HepG2 (cell line): ENCODE data around the gene CXCR5. TPM values are rescaled to one million over a fixed set of nuclear protein-coding genes. Genes with fewer than 3 reads are reported as not detected.

Experiments
- ATF1 ChIP-seq: IDR thresholded peaks from 2 replicates; pipeline ENCODE4 v1.6.1; 2016; ENCODE audit warnings: mild to moderate bottlenecking, control low read depth
- GMEB1 ChIP-seq: sonication (generic); formaldehyde crosslinking; IDR thresholded peaks from 2 replicates; pipeline ENCODE4 v1.5.1; 2020; ENCODE audit warnings: missing genetic modification reagents, mild to moderate bottlenecking, borderline replicate concordance
- GRHL1 ChIP-seq: sonication (generic); formaldehyde crosslinking; conservative IDR thresholded peaks from 2 replicates; pipeline ENCODE4 v1.8.0; 2022; ENCODE audit warnings: missing genetic modification reagents
- HNRNPUL1 ChIP-seq: fragments of 200-400 bp; formaldehyde crosslinking; IDR thresholded peaks from 2 replicates; pipeline ENCODE4 v1.6.1; 2017; ENCODE audit warnings: low read depth, mild to moderate bottlenecking, low read length, moderate library complexity
- ISX ChIP-seq: sonication (generic); formaldehyde crosslinking; conservative IDR thresholded peaks from 2 replicates; pipeline ENCODE4 v1.5.0; 2020; ENCODE audit warnings: missing genetic modification reagents
- NFE2L1 ChIP-seq: sonication (generic); formaldehyde crosslinking; IDR thresholded peaks from 2 replicates; pipeline ENCODE4 v1.4.0; 2020; ENCODE audit warnings: missing genetic modification reagents, mild to moderate bottlenecking, borderline replicate concordance
- PHF21A ChIP-seq: sonication (generic); formaldehyde crosslinking; IDR thresholded peaks from 2 replicates; pipeline ENCODE4 v1.5.0; 2020; ENCODE audit warnings: mild to moderate bottlenecking, missing genetic modification reagents
- POLR2AphosphoS5 ChIP-seq: IDR thresholded peaks from 2 replicates; pipeline ENCODE4 v1.6.1; 2012; ENCODE audit warnings: low read depth, low read length
- PRDM4 ChIP-seq: sonication (generic); formaldehyde crosslinking; IDR thresholded peaks from 2 replicates; pipeline ENCODE4 v1.9.0; 2021; ENCODE audit warnings: missing genetic modification reagents, borderline replicate concordance
- SMYD3 ChIP-seq: sonication (generic); formaldehyde crosslinking; IDR thresholded peaks from 2 replicates; pipeline ENCODE4 v1.8.1; 2023; ENCODE audit warnings: mild to moderate bottlenecking, missing genetic modification reagents
- ZFP36L1 ChIP-seq: sonication (generic); formaldehyde crosslinking; IDR thresholded peaks from 2 replicates; pipeline ENCODE4 v1.8.0; 2022; ENCODE audit warnings: mild to moderate bottlenecking, missing genetic modification reagents, moderate library complexity
- ZNF619 ChIP-seq: sonication (generic); formaldehyde crosslinking; IDR thresholded peaks from 2 replicates; pipeline ENCODE4 v1.4.0; 2020; ENCODE audit warnings: mild to moderate bottlenecking, missing genetic modification reagents
- ZNF724P ChIP-seq: sonication (generic); formaldehyde crosslinking; IDR thresholded peaks from 2 replicates; pipeline ENCODE4 v1.8.0; 2022; ENCODE audit warnings: missing genetic modification reagents, borderline replicate concordance
- ZNF773 ChIP-seq: sonication (generic); formaldehyde crosslinking; IDR thresholded peaks from 2 replicates; pipeline ENCODE4 v1.4.0; 2020; ENCODE audit warnings: missing genetic modification reagents, borderline replicate concordance
- ZNF878 ChIP-seq: sonication (generic); formaldehyde crosslinking; IDR thresholded peaks from 2 replicates; pipeline ENCODE4 v1.8.1; 2023; ENCODE audit warnings: mild to moderate bottlenecking, missing genetic modification reagents, moderate library complexity
- polyA plus RNA-seq, 8 experiments: library from polyadenylated mRNA; depleted of rRNA in 3 of 8; stranded (reverse) in 7 of 8; unstranded in 1 of 8; fragments of >200 nt; fragmentation: Illumina TruSeq in 4 of 8; extraction: Trizol in 4 of 8; gene quantifications; 2 replicates each; pipeline versions ENCODE4 v1.2.1 to v1.2.3, GENCODE V29; 2011 to 2016; ENCODE audit warnings: low read depth in 4 of 8, missing spikeins in 1 of 8, mixed read lengths in 1 of 8; ENCODE audit not compliant: insufficient read depth in 1 of 8
- total RNA-seq, 5 experiments: library from RNA; depleted of rRNA; stranded (reverse); fragments of >200 nt; fragmentation: Illumina TruSeq; extraction: Trizol; gene quantifications; 2 replicates each; pipeline ENCODE4 v1.2.3, GENCODE V29; 2016; ENCODE audit warnings: low read depth in 1 of 5
- TF ChIP-seq, protein P1 (sequence below): sonication (generic); formaldehyde crosslinking; IDR thresholded peaks from 2 replicates; pipeline ENCODE4 v1.8.1; 2023; ENCODE audit warnings: mild to moderate bottlenecking, inconsistent platforms, moderate library complexity, missing genetic modification reagents, borderline replicate concordance
- TF ChIP-seq, protein P2 (sequence below): sonication (generic); formaldehyde crosslinking; IDR thresholded peaks from 2 replicates; pipeline ENCODE4 v1.4.0; 2020; ENCODE audit warnings: mild to moderate bottlenecking, missing genetic modification reagents, borderline replicate concordance

CXCR5 gene
- total and polyA plus RNA-seq, 2 of the 13 experiments (the other 11 are each of a cell fraction or from before 2014, with no cell fraction given), result not detected

DNA sequence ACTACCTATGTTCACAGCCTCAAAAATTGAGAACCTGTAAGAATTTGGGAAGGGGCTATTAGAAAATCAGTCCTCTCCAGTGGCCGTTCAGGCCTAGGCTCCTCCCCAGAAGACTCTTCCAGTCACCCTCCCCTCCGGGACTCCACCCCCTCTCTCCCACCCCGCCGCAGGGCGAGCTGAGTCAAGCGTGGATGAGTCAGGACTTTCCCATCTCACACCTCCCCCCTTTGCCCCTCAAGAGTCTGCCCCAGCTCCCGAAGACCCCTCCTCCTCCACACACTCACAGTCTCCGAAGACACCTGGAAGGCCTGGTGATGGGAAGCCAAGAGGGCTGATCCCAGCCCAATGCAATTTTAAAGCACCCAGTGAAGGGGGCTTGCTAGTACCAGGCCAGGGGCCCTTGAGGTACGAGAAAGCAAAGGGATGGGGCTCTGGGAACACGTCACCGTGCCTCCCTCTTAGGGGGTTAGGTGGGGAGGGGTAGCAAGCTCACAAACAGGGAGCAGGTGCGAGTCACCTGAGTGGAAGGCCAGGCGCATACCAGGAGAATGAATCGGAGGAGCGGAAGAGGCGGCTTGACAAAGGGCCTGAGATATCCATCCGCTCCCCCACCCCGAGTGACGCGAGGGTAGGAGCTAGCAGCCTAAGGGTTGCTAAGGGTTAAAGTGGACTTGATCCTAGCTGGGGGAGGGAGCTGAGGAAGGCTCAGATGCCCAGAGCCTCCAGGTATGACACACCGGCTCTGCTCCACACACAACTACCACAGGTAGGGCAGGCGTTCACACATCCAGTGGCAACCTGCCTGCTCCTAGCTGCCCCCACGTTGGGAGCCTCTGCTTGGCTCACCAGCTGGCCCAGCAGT is 28.4 kb downstream of the CXCR5 start (continued):
- TF ChIP-seq POLR2AphosphoS5 (0 out of 2 replicates have a peak, but pooled peaks have one; percentile 19), ZNF878 (CRISPR knock-in tag) (0 out of 2 replicates have a peak, but pooled peaks have one; percentile 57), GRHL1 (no peak), HNRNPUL1 (no peak), ATF1 (no peak), ISX (no peak), PRDM4 (CRISPR knock-in tag) (no peak), ZNF619 (CRISPR knock-in tag) (no peak), ZNF724P (no peak), ZFP36L1 (CRISPR knock-in tag) (no peak), NFE2L1 (no peak), GMEB1 (CRISPR knock-in tag) (no peak), ZNF773 (CRISPR knock-in tag) (no peak), PHF21A (no peak), SMYD3 (CRISPR knock-in tag) (no peak)
- TF ChIP-seq, protein P1, sequence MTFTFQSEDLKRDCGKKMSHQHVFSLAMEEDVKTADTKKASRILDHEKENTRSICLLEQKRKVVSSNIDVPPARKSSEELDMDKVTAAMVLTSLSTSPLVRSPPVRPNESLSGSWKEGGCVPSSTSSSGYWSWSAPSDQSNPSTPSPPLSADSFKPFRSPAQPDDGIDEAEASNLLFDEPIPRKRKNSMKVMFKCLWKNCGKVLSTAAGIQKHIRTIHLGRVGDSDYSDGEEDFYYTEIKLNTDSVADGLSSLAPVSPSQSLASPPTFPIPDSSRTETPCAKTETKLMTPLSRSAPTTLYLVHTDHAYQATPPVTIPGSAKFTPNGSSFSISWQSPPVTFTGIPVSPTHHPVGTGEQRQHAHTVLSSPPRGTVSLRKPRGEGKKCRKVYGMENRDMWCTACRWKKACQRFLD (CRISPR knock-in tag), result no peak
- TF ChIP-seq, protein P2, sequence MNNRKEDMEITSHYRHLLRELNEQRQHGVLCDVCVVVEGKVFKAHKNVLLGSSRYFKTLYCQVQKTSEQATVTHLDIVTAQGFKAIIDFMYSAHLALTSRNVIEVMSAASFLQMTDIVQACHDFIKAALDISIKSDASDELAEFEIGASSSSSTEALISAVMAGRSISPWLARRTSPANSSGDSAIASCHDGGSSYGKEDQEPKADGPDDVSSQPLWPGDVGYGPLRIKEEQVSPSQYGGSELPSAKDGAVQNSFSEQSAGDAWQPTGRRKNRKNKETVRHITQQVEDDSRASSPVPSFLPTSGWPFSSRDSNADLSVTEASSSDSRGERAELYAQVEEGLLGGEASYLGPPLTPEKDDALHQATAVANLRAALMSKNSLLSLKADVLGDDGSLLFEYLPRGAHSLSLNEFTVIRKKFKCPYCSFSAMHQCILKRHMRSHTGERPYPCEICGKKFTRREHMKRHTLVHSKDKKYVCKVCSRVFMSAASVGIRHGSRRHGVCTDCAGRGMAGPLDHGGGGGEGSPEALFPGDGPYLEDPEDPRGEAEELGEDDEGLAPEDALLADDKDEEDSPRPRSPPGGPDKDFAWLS (CRISPR knock-in tag), result no peak
